ENCODE measurements around the gene MYZAP.

MYZAP gene

DNA sequence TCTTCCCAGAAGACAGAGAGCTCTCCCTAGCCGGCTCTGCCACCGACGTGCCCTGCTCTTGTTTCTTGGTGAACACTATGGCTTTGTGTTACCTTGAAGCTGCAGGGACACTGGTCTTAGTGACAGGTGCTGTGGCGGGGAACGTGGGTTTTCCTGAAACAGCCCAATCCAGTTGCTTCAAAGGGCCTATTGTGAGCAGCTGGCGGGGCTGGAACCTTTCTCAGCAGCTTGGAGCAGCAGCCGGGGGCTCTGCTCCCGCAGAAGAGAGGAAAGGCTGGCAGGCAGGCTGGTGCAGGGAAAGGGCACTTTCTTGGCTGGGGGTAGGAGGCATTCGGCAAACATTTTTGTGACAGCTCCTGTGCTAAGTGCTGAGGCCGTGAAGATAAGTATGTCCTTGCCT, 12.8 kb downstream of the MYZAP start:
- ATAC-seq, result no peak
- TF ChIP-seq TCF4 (CRISPR knock-in tag; IDR thresholded peaks at IDR 0.05; ENCODE audit: borderline replicate concordance) (no peak), GLIS3 (CRISPR knock-in tag; IDR thresholded peaks at IDR 0.05) (no peak), OSR1 (CRISPR knock-in tag; IDR thresholded peaks at IDR 0.05) (no peak), ISL1 (CRISPR knock-in tag; IDR thresholded peaks at IDR 0.05) (no peak), RARB (CRISPR knock-in tag; IDR thresholded peaks at IDR 0.05) (no peak), ZC3H10 (CRISPR knock-in tag; IDR thresholded peaks at IDR 0.05) (no peak), BACH2 (CRISPR knock-in tag; IDR thresholded peaks at IDR 0.05; ENCODE audit: borderline replicate concordance) (no peak), CSDC2 (CRISPR knock-in tag; IDR thresholded peaks at IDR 0.05) (no peak), ESRRG (CRISPR knock-in tag; IDR thresholded peaks at IDR 0.05) (no peak)
- TF ChIP-seq, protein P1, sequence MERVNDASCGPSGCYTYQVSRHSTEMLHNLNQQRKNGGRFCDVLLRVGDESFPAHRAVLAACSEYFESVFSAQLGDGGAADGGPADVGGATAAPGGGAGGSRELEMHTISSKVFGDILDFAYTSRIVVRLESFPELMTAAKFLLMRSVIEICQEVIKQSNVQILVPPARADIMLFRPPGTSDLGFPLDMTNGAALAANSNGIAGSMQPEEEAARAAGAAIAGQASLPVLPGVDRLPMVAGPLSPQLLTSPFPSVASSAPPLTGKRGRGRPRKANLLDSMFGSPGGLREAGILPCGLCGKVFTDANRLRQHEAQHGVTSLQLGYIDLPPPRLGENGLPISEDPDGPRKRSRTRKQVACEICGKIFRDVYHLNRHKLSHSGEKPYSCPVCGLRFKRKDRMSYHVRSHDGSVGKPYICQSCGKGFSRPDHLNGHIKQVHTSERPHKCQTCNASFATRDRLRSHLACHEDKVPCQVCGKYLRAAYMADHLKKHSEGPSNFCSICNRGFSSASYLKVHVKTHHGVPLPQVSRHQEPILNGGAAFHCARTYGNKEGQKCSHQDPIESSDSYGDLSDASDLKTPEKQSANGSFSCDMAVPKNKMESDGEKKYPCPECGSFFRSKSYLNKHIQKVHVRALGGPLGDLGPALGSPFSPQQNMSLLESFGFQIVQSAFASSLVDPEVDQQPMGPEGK (CRISPR knock-in tag; IDR thresholded peaks at IDR 0.05; ENCODE audit: borderline replicate concordance), result no peak
- TF ChIP-seq, protein P2, sequence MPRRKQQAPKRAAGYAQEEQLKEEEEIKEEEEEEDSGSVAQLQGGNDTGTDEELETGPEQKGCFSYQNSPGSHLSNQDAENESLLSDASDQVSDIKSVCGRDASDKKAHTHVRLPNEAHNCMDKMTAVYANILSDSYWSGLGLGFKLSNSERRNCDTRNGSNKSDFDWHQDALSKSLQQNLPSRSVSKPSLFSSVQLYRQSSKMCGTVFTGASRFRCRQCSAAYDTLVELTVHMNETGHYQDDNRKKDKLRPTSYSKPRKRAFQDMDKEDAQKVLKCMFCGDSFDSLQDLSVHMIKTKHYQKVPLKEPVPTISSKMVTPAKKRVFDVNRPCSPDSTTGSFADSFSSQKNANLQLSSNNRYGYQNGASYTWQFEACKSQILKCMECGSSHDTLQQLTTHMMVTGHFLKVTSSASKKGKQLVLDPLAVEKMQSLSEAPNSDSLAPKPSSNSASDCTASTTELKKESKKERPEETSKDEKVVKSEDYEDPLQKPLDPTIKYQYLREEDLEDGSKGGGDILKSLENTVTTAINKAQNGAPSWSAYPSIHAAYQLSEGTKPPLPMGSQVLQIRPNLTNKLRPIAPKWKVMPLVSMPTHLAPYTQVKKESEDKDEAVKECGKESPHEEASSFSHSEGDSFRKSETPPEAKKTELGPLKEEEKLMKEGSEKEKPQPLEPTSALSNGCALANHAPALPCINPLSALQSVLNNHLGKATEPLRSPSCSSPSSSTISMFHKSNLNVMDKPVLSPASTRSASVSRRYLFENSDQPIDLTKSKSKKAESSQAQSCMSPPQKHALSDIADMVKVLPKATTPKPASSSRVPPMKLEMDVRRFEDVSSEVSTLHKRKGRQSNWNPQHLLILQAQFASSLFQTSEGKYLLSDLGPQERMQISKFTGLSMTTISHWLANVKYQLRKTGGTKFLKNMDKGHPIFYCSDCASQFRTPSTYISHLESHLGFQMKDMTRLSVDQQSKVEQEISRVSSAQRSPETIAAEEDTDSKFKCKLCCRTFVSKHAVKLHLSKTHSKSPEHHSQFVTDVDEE (CRISPR knock-in tag; IDR thresholded peaks at IDR 0.05), result no peak

DNA sequence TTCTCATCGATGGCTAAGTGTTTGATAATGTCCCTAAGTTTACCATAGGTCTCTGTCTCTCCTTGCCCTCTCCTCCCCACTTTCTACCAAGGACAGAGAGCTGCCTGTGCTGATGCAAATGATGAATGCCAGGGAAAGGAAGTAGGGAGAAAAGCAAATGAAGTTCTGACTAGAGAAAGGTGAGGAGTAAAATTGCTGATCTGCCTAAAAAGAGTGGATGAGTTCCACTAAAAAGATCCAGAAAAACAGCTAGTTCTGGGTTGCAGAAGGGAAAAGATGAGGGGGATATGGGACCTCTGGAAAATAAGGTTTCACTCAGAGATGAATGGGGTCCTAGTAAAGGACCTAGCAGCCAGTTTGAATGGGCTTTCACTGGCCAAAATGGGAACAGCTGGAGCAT, 13.8 kb downstream of the MYZAP start:
- TF ChIP-seq ZFP3 (CRISPR knock-in tag; IDR thresholded peaks at IDR 0.05), result no peak
- TF ChIP-seq, protein P3, sequence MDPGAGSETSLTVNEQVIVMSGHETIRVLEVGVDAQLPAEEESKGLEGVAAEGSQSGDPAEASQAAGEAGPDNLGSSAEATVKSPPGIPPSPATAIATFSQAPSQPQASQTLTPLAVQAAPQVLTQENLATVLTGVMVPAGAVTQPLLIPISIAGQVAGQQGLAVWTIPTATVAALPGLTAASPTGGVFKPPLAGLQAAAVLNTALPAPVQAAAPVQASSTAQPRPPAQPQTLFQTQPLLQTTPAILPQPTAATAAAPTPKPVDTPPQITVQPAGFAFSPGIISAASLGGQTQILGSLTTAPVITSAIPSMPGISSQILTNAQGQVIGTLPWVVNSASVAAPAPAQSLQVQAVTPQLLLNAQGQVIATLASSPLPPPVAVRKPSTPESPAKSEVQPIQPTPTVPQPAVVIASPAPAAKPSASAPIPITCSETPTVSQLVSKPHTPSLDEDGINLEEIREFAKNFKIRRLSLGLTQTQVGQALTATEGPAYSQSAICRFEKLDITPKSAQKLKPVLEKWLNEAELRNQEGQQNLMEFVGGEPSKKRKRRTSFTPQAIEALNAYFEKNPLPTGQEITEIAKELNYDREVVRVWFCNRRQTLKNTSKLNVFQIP (CRISPR knock-in tag; IDR thresholded peaks at IDR 0.05; ENCODE audit: borderline replicate concordance, low read depth), result no peak
- no peak for TF ChIP-seq ZNF70 (CRISPR knock-in tag; IDR thresholded peaks at IDR 0.05)
- no peak for TF ChIP-seq BACH2 (CRISPR knock-in tag; IDR thresholded peaks at IDR 0.05; ENCODE audit: borderline replicate concordance)
- TF ChIP-seq ZC3H10 (CRISPR knock-in tag; IDR thresholded peaks at IDR 0.05), result no peak
- TF ChIP-seq, protein P4, sequence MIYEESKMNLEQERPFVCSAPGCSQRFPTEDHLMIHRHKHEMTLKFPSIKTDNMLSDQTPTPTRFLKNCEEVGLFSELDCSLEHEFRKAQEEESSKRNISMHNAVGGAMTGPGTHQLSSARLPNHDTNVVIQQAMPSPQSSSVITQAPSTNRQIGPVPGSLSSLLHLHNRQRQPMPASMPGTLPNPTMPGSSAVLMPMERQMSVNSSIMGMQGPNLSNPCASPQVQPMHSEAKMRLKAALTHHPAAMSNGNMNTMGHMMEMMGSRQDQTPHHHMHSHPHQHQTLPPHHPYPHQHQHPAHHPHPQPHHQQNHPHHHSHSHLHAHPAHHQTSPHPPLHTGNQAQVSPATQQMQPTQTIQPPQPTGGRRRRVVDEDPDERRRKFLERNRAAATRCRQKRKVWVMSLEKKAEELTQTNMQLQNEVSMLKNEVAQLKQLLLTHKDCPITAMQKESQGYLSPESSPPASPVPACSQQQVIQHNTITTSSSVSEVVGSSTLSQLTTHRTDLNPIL (CRISPR knock-in tag; IDR thresholded peaks at IDR 0.05; ENCODE audit: low read depth), result no peak
- TF ChIP-seq ISL1 (CRISPR knock-in tag; IDR thresholded peaks at IDR 0.05), result no peak
- TF ChIP-seq ESRRG (CRISPR knock-in tag; IDR thresholded peaks at IDR 0.05), result no peak
- TF ChIP-seq, protein P5, sequence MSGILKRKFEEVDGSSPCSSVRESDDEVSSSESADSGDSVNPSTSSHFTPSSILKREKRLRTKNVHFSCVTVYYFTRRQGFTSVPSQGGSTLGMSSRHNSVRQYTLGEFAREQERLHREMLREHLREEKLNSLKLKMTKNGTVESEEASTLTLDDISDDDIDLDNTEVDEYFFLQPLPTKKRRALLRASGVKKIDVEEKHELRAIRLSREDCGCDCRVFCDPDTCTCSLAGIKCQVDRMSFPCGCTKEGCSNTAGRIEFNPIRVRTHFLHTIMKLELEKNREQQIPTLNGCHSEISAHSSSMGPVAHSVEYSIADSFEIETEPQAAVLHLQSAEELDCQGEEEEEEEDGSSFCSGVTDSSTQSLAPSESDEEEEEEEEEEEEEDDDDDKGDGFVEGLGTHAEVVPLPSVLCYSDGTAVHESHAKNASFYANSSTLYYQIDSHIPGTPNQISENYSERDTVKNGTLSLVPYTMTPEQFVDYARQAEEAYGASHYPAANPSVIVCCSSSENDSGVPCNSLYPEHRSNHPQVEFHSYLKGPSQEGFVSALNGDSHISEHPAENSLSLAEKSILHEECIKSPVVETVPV (CRISPR knock-in tag; IDR thresholded peaks at IDR 0.05), result no peak
- no peak for TF ChIP-seq SNAI2 (CRISPR knock-in tag; IDR thresholded peaks at IDR 0.05)
- no peak for TF ChIP-seq TOX (CRISPR knock-in tag; IDR thresholded peaks at IDR 0.05; ENCODE audit: borderline replicate concordance)
- TF ChIP-seq ARNTL (CRISPR knock-in tag; IDR thresholded peaks at IDR 0.05; ENCODE audit: borderline replicate concordance, low read depth), result no peak
- no peak for ATAC-seq

DNA sequence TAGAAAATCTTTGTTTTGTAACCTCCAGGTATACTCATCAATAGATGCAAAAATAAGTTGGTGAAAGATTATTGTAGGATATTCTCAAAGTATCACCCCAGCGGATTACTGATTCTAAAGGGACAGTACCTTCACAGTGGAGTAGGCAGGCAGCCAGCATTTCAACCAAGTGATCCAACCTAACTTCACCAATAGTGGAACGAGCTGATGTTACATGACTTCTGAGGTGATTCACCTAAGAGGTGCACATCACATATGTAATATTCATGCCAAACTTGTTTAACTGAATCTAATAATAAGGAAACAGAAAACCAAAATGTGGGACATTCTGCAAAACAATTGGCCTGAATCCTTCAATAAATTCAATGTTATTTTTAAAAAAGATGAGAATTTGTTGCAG, 14.3 kb downstream of the MYZAP start:
- no peak for ATAC-seq
- TF ChIP-seq PPARA (CRISPR knock-in tag; IDR thresholded peaks at IDR 0.05; ENCODE audit: borderline replicate concordance) (no peak), ZNF565 (CRISPR knock-in tag; conservative IDR thresholded peaks at IDR 0.05; ENCODE audit: low read depth) (no peak), TCF4 (CRISPR knock-in tag; IDR thresholded peaks at IDR 0.05; ENCODE audit: borderline replicate concordance) (no peak), TOX (CRISPR knock-in tag; IDR thresholded peaks at IDR 0.05; ENCODE audit: borderline replicate concordance) (no peak), CSDC2 (CRISPR knock-in tag; IDR thresholded peaks at IDR 0.05) (no peak), ZNF70 (CRISPR knock-in tag; IDR thresholded peaks at IDR 0.05) (no peak), ZFP30 (CRISPR knock-in tag; IDR thresholded peaks at IDR 0.05) (no peak), ZFP3 (CRISPR knock-in tag; IDR thresholded peaks at IDR 0.05) (no peak), ZC3H10 (CRISPR knock-in tag; IDR thresholded peaks at IDR 0.05) (no peak), ARNTL (CRISPR knock-in tag; IDR thresholded peaks at IDR 0.05; ENCODE audit: borderline replicate concordance, low read depth) (no peak)
- TF ChIP-seq, protein P4 (CRISPR knock-in tag; IDR thresholded peaks at IDR 0.05; ENCODE audit: low read depth), result no peak
- TF ChIP-seq, protein P1 (CRISPR knock-in tag; IDR thresholded peaks at IDR 0.05; ENCODE audit: borderline replicate concordance), result no peak

Data from SK-N-SH treated with all-trans-retinoic acid at 6 μM for 48 hours (cell line).